Measurements from ENCODE around the gene SMAD3.

The SMAD3 gene

GRCh38 chr15:67087507-67088172, 22.2 kb downstream of the SMAD3 start:
- no peaks in the 10 kb centered on the region for H3K27me3 ChIP-seq (replicated peaks; ENCODE audit: control insufficient read depth, insufficient read depth, low read length)
- TF ChIP-seq, protein P1, sequence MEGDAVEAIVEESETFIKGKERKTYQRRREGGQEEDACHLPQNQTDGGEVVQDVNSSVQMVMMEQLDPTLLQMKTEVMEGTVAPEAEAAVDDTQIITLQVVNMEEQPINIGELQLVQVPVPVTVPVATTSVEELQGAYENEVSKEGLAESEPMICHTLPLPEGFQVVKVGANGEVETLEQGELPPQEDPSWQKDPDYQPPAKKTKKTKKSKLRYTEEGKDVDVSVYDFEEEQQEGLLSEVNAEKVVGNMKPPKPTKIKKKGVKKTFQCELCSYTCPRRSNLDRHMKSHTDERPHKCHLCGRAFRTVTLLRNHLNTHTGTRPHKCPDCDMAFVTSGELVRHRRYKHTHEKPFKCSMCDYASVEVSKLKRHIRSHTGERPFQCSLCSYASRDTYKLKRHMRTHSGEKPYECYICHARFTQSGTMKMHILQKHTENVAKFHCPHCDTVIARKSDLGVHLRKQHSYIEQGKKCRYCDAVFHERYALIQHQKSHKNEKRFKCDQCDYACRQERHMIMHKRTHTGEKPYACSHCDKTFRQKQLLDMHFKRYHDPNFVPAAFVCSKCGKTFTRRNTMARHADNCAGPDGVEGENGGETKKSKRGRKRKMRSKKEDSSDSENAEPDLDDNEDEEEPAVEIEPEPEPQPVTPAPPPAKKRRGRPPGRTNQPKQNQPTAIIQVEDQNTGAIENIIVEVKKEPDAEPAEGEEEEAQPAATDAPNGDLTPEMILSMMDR (IDR thresholded peaks at IDR 0.05; ENCODE audit: insufficient read depth, low read length, poor library complexity, severe bottlenecking), result no peak
- no peak overlapping the region for H3K4me3 ChIP-seq (replicated peaks; ENCODE audit: low read depth, low read length)
- no peak for DNase-seq (ENCODE audit: extremely low read depth, insufficient read length)
- no peaks in the 10 kb centered on the region for H3K36me3 ChIP-seq (ENCODE audit: control insufficient read depth, insufficient read depth, low read length)

DNA sequence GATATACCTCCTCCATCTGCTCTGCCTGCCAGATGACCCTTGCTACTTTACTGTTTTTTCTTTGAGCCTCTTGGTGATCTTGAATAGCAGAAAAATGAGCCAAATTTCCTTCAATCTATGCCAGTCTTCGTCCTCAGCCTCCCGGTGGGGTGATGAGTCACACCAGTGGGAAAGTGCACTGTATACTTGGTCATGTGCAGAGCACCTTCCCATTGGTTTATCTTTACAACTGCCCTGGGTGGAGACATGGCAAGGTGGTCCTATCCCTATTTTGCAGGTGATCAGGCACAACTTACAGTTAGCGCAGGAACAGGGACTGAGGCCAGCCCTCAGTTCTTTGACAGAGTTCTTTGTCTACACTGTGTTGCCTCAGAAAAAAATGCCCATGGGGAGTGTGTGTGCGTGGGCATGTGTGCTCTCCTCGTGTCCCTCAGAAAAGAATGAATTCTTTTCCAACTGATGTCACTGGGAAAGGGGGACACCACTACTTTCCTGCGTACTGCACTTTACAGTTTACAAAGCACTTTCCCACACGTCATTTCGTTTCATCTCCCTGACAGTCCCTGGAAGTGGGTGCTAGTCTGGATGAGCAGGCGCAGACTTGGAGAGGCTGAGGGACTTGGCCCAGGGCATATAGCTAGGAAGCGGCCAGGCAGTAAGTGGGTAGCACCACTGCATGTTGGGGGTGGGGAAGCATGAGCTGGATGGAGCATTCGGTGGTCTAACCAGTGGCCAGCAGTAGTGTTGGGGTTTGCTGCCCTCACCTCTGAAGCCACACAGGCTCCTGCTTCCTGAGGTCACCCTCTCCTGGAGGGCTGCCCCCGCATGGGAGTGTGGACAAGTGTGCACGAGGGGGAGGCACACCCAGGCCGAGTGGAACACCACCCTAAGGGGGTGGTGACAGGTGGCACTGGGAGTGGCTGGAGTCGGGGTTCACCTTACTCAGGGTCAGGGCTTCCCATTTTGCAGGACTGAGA, 24.1 kb downstream of the SMAD3 start:
- Histone ChIP-seq H3K27me3 (replicated peaks; ENCODE audit: control insufficient read depth, insufficient read depth, low read length) (no peaks in the 10 kb centered on the region), H3K4me3 (replicated peaks; ENCODE audit: low read depth, low read length) (no peak overlapping the region), H3K36me3 (ENCODE audit: control insufficient read depth, insufficient read depth, low read length) (no peaks in the 10 kb centered on the region; the same call in 1 of the 2 replicates)
- TF ChIP-seq, protein P1 (IDR thresholded peaks at IDR 0.05; ENCODE audit: insufficient read depth, low read length, poor library complexity, severe bottlenecking), result no peak
- no peak for DNase-seq (ENCODE audit: extremely low read depth, insufficient read length)

- no peak for DNase-seq (ENCODE audit: extremely low read depth, insufficient read length)
- TF ChIP-seq, protein P1 (IDR thresholded peaks at IDR 0.05; ENCODE audit: insufficient read depth, low read length, poor library complexity, severe bottlenecking), result no peak
- H3K36me3 ChIP-seq (ENCODE audit: control insufficient read depth, insufficient read depth, low read length), result no peaks in the 10 kb centered on the region; the same call in 1 of the 2 replicates
- no peak overlapping the region for H3K4me3 ChIP-seq (replicated peaks; ENCODE audit: low read depth, low read length)
- no peaks in the 10 kb centered on the region for H3K27me3 ChIP-seq (replicated peaks; ENCODE audit: control insufficient read depth, insufficient read depth, low read length)
Observed at GRCh38 chr15:67090297-67091070, 25.1 kb downstream of the SMAD3 start.

- Histone ChIP-seq H3K27me3 (replicated peaks; ENCODE audit: control insufficient read depth, insufficient read depth, low read length) (no peaks in the 10 kb centered on the region), H3K4me3 (replicated peaks; ENCODE audit: low read depth, low read length) (no peak overlapping the region), H3K36me3 (ENCODE audit: control insufficient read depth, insufficient read depth, low read length) (no peaks in the 10 kb centered on the region; the same call in 1 of the 2 replicates)
- TF ChIP-seq, protein P1 (IDR thresholded peaks at IDR 0.05; ENCODE audit: insufficient read depth, low read length, poor library complexity, severe bottlenecking), result no peak
- peak; percentile 76 for DNase-seq (ENCODE audit: extremely low read depth, insufficient read length)
Observed at GRCh38 chr15:67091071-67091979, 25.9 kb downstream of the SMAD3 start.

All from GM06990 (cell line).